COLO668 (cell line): ENCODE results near the gene PTCHD1.

Source experiments
- DNase-seq: peaks from one replicate; lab custom pipeline; 2025; ENCODE audit not compliant: unreplicated experiment; lab: John Stamatoyannopoulos, UW

PTCHD1 gene

GRCh38 chrX:23334848-23335599, at the start of gene PTCHD1:
TSS of gene PTCHD1 (plus strand) at chrX:23334849. CDS start at chrX:23334876, 27 bp downstream.
- DNase-seq = peak; percentile 12

GRCh38 chrX:23286731-23287130, 47.9 kb upstream of the PTCHD1 start:
- no peak for DNase-seq

GRCh38 chrX:23287191-23287725, 47.4 kb upstream of the PTCHD1 start:
- DNase-seq = no peak

- no peak for DNase-seq
These were observed 42.2 kb upstream of the PTCHD1 start for GRCh38 chrX:23292354-23292987.

- no peak for DNase-seq
These were observed 41.5 kb upstream of the PTCHD1 start for GRCh38 chrX:23292988-23293651.

- no peak for DNase-seq
These were observed 29.8 kb upstream of the PTCHD1 start for GRCh38 chrX:23304881-23305280.

GRCh38 chrX:23311731-23312130, 22.9 kb upstream of the PTCHD1 start:
- DNase-seq = no peak

- DNase-seq = no peak
These were observed 22.5 kb upstream of the PTCHD1 start for GRCh38 chrX:23312136-23312535.

GRCh38 chrX:23317799-23318724, 16.6 kb upstream of the PTCHD1 start:
- no peak for DNase-seq

GRCh38 chrX:23327104-23327503, 7.5 kb upstream of the PTCHD1 start:
- no peak for DNase-seq

GRCh38 chrX:23331701-23332100, 2.9 kb upstream of the PTCHD1 start:
- no peak for DNase-seq

GRCh38 chrX:23332101-23332887, 2.4 kb upstream of the PTCHD1 start:
- DNase-seq = no peak

- DNase-seq = no peak
These were observed 1.5 kb upstream of the PTCHD1 start for GRCh38 chrX:23332888-23333821.

GRCh38 chrX:23333842-23334520, 668 bp upstream of the PTCHD1 start:
- peak; percentile 4 for DNase-seq

GRCh38 chrX:23334521-23334847, 165 bp upstream of the PTCHD1 start:
- DNase-seq = no peak

- no peak for DNase-seq
These were observed 3.7 kb downstream of the PTCHD1 start for GRCh38 chrX:23338334-23338733.

- DNase-seq = no peak
These were observed 6.8 kb downstream of the PTCHD1 start for GRCh38 chrX:23341452-23341851.

GRCh38 chrX:23344238-23344903, 9.7 kb downstream of the PTCHD1 start:
- no peak for DNase-seq
